ENCODE results near the gene JAK1. TPM values are rescaled to one million over a fixed set of nuclear protein-coding genes. Genes with fewer than 3 reads are reported as not detected.

The JAK1 gene
- total RNA-seq, 1 experiment from 2014 or later, result 138 TPM

DNA sequence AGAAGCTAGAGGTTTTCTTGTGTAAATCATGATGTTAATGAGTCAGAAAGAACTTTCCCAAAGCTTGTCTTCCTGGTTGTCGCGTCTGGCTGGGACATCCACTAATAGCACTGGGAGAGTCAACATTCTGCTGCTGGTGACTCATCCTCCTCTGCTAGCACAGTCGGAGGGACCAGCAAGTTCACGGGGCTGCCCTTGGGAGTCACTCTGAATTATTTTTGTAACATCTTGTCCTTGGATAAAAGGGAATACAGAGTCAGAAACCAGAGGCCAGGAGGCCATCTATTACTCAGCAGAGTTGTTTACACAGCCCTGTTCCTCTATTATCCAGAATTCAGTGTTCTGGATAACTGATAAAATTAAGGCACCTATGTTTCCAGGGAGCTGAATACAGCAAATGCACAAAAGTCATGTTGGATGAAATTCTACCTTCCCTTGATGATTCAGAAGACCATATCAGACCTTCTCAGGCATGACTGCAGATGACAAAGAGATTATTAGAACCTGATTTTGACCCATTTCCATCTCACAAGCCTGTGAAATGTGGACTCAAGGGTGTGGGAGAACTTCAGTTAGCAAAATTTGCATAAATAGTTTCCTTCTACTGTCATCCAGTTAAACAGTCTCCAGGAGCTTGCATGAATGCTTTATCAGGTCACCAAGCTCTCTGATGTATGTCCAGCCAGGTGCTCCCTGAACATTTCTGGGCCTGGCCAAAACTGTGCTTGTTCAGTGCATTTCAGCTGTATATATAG, 68.1 kb downstream of the JAK1 start:
- H3K27ac ChIP-seq (ENCODE audit: low read length), result peak overlapping the region; percentile 95
- no TSS peak for BruUV-seq (replicated peaks)
- DNase-seq (ENCODE audit: low read depth, low spot score) (peak; percentile 92), ATAC-seq (peak; percentile 98)
- in situ Hi-C loops (cut with HindIII; ENCODE audit: low pct_unique_long_range_greater_than_20kb, low sequenced_read_pairs) (no loop called here), intact Hi-C loops (cut with micrococcal nuclease; ENCODE audit: unreplicated experiment) (loop anchor here (5.0 to 10.0 kb wide), 2 partner anchors 69 to 137 kb away; partner anchors contain the start of gene JAK1)
- peaks cover 79% of the 10 kb centered on the region for H3K4me1 ChIP-seq (ENCODE audit: control insufficient read depth, insufficient read depth, low read length)
- H3K36me3 ChIP-seq (ENCODE audit: control insufficient read depth, insufficient read depth, low read length), result no peaks in the 10 kb centered on the region
- ChIA-PET POLR2A (interaction anchor here (1.1 kb wide), 1 partner anchor 69 kb away, joined by 3 read pairs; no protein-coding TSS in a partner anchor), CTCF (interaction anchor here (0.5 to 1.2 kb wide), 2 partner anchors 12 to 122 kb away, joined by 3 read pairs; no protein-coding TSS in a partner anchor)
- no peaks in the 10 kb centered on the region for H3K27me3 ChIP-seq (ENCODE audit: control insufficient read depth, insufficient read depth, low read length)
- TF ChIP-seq, protein P1, sequence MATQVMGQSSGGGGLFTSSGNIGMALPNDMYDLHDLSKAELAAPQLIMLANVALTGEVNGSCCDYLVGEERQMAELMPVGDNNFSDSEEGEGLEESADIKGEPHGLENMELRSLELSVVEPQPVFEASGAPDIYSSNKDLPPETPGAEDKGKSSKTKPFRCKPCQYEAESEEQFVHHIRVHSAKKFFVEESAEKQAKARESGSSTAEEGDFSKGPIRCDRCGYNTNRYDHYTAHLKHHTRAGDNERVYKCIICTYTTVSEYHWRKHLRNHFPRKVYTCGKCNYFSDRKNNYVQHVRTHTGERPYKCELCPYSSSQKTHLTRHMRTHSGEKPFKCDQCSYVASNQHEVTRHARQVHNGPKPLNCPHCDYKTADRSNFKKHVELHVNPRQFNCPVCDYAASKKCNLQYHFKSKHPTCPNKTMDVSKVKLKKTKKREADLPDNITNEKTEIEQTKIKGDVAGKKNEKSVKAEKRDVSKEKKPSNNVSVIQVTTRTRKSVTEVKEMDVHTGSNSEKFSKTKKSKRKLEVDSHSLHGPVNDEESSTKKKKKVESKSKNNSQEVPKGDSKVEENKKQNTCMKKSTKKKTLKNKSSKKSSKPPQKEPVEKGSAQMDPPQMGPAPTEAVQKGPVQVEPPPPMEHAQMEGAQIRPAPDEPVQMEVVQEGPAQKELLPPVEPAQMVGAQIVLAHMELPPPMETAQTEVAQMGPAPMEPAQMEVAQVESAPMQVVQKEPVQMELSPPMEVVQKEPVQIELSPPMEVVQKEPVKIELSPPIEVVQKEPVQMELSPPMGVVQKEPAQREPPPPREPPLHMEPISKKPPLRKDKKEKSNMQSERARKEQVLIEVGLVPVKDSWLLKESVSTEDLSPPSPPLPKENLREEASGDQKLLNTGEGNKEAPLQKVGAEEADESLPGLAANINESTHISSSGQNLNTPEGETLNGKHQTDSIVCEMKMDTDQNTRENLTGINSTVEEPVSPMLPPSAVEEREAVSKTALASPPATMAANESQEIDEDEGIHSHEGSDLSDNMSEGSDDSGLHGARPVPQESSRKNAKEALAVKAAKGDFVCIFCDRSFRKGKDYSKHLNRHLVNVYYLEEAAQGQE (IDR thresholded peaks at IDR 0.05; ENCODE audit: insufficient read depth in 1 of 2, low read depth in 2 of 2, low read length in 1 of 2), result no peak
- TF ChIP-seq TCF7L2 (IDR thresholded peaks at IDR 0.05; ENCODE audit: low read depth, low read length), result peak; percentile 86
- peak; percentile 31; the same call in 1 of the 2 replicates for TF ChIP-seq POLR2AphosphoS5 (IDR thresholded peaks at IDR 0.05; ENCODE audit: low read depth, low read length)
- no peaks in the 10 kb centered on the region for H3K9me3 ChIP-seq (ENCODE audit: control insufficient read depth, insufficient read depth, low read depth, low read length)
- H3K4me3 ChIP-seq (ENCODE audit: low read depth in 2 of 2, low read length in 2 of 2), result peak overlapping the region; percentile 8 to 31; a peak in 3 of 4 replicates

DNA sequence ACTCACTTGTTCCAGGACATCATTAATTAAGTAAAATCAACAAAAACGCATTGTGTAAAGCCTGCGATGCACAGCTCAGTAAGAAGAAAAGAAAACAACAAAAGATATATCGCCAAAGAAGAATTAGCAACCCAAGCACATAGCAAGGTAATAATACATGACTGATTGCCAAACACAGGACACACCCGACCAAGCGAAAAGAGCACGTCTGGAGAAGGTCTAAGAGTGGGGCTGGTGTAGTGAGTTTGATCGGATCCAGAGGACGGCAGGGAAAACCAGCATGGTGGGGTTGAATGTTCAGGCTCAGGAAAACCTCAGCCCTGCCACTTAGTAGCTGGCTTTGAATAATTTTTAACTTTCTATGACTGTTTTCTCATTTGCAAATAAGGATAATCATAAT, 69.8 kb downstream of the JAK1 start:
- in situ Hi-C loops (cut with HindIII; ENCODE audit: low pct_unique_long_range_greater_than_20kb, low sequenced_read_pairs), result no loop called here
- H3K4me1 ChIP-seq (ENCODE audit: control insufficient read depth, insufficient read depth, low read length), result peaks cover 93% of the 10 kb centered on the region
- no peak for ATAC-seq
- H3K27ac ChIP-seq (ENCODE audit: low read length), result peak overlapping the region; percentile 65
- intact Hi-C loops (cut with micrococcal nuclease; ENCODE audit: unreplicated experiment), result loop anchor here (5.0 to 10.0 kb wide), 2 partner anchors 71 to 138 kb away; partner anchors contain the start of gene JAK1
- DNase-seq (ENCODE audit: low read depth, low spot score), result no peak
- no peak for TF ChIP-seq TCF7L2 (IDR thresholded peaks at IDR 0.05; ENCODE audit: low read depth, low read length)
- TF ChIP-seq POLR2AphosphoS5 (IDR thresholded peaks at IDR 0.05; ENCODE audit: low read depth, low read length), result no peak
- TF ChIP-seq, protein P2, sequence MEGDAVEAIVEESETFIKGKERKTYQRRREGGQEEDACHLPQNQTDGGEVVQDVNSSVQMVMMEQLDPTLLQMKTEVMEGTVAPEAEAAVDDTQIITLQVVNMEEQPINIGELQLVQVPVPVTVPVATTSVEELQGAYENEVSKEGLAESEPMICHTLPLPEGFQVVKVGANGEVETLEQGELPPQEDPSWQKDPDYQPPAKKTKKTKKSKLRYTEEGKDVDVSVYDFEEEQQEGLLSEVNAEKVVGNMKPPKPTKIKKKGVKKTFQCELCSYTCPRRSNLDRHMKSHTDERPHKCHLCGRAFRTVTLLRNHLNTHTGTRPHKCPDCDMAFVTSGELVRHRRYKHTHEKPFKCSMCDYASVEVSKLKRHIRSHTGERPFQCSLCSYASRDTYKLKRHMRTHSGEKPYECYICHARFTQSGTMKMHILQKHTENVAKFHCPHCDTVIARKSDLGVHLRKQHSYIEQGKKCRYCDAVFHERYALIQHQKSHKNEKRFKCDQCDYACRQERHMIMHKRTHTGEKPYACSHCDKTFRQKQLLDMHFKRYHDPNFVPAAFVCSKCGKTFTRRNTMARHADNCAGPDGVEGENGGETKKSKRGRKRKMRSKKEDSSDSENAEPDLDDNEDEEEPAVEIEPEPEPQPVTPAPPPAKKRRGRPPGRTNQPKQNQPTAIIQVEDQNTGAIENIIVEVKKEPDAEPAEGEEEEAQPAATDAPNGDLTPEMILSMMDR (IDR thresholded peaks at IDR 0.05), result no peak
- no peak overlapping the region for H3K4me3 ChIP-seq (ENCODE audit: low read depth in 2 of 2, low read length in 2 of 2)
- H3K27me3 ChIP-seq (ENCODE audit: control insufficient read depth, insufficient read depth, low read length), result no peaks in the 10 kb centered on the region
- ChIA-PET CTCF (no interaction called here), POLR2A (no interaction called here)
- BruUV-seq (replicated peaks), result no TSS peak
- H3K9me3 ChIP-seq (ENCODE audit: control insufficient read depth, insufficient read depth, low read depth, low read length), result no peaks in the 10 kb centered on the region
- H3K36me3 ChIP-seq (ENCODE audit: control insufficient read depth, insufficient read depth, low read length), result no peaks in the 10 kb centered on the region

DNA sequence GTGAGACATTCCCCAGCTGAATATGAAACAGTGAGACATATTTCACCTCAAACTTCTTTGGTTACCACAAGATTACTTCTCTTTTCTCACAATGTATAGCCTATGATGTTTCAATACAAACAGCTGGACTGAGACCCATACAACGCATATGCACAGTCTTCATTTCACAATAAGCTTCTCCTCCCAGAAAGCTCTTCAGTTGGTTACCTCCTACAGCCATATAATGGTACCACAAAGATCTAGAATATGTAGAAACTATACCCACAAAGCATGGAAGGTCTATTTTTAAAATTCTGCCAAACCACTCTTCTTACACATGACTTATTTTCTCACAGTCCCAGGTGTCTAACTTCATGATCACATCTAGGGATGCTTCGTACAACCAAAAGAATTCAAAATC, 70.8 kb downstream of the JAK1 start:
- H3K4me1 ChIP-seq (ENCODE audit: control insufficient read depth, insufficient read depth, low read length), result peaks cover 94% of the 10 kb centered on the region
- intact Hi-C loops (cut with micrococcal nuclease; ENCODE audit: unreplicated experiment), result loop anchor here (5.0 to 10.0 kb wide), 2 partner anchors 72 to 139 kb away; partner anchors contain the start of gene JAK1
- H3K4me3 ChIP-seq (ENCODE audit: low read depth in 2 of 2, low read length in 2 of 2), result no peak overlapping the region
- POLR2A ChIA-PET, result interaction anchor here (0.6 kb wide), 1 partner anchor 11 kb away, joined by 3 read pairs; no protein-coding TSS in a partner anchor
- in situ Hi-C loops (cut with HindIII; ENCODE audit: low pct_unique_long_range_greater_than_20kb, low sequenced_read_pairs), result no loop called here
- H3K36me3 ChIP-seq (ENCODE audit: control insufficient read depth, insufficient read depth, low read length), result no peaks in the 10 kb centered on the region
- TF ChIP-seq, protein P2 (IDR thresholded peaks at IDR 0.05), result no peak
- TF ChIP-seq, protein P1 (IDR thresholded peaks at IDR 0.05; ENCODE audit: insufficient read depth in 1 of 2, low read depth in 2 of 2, low read length in 1 of 2), result no peak
- TF ChIP-seq POLR2AphosphoS5 (IDR thresholded peaks at IDR 0.05; ENCODE audit: low read depth, low read length) (no peak), TCF7L2 (IDR thresholded peaks at IDR 0.05; ENCODE audit: low read depth, low read length) (no peak), SIN3A (IDR thresholded peaks at IDR 0.05; ENCODE audit: borderline replicate concordance, insufficient read depth, low read depth, low read length) (no peak)
- DNase-seq (ENCODE audit: low read depth, low spot score) (no peak), ATAC-seq (no peak)
- H3K27me3 ChIP-seq (ENCODE audit: control insufficient read depth, insufficient read depth, low read length), result no peaks in the 10 kb centered on the region
- no peaks in the 10 kb centered on the region for H3K9me3 ChIP-seq (ENCODE audit: control insufficient read depth, insufficient read depth, low read depth, low read length)
- CTCF ChIA-PET, result no interaction called here
- no TSS peak for BruUV-seq (replicated peaks)
- peak overlapping the region; percentile 72 for H3K27ac ChIP-seq (ENCODE audit: low read length)

Measured in Panc1 (cell line).